ENCODE results near the gene LOXL3. TPM values are rescaled to one million over a fixed set of nuclear protein-coding genes. Genes with fewer than 3 reads are reported as not detected.
"Not testable (repeated sequence)": the region's sequence is repeated elsewhere in the genome, so short reads cannot be mapped to it uniquely, and the experiment has no call there.

LOXL3 gene
- total RNA-seq, 1 experiment from 2014 or later: 10.4 TPM

DNA sequence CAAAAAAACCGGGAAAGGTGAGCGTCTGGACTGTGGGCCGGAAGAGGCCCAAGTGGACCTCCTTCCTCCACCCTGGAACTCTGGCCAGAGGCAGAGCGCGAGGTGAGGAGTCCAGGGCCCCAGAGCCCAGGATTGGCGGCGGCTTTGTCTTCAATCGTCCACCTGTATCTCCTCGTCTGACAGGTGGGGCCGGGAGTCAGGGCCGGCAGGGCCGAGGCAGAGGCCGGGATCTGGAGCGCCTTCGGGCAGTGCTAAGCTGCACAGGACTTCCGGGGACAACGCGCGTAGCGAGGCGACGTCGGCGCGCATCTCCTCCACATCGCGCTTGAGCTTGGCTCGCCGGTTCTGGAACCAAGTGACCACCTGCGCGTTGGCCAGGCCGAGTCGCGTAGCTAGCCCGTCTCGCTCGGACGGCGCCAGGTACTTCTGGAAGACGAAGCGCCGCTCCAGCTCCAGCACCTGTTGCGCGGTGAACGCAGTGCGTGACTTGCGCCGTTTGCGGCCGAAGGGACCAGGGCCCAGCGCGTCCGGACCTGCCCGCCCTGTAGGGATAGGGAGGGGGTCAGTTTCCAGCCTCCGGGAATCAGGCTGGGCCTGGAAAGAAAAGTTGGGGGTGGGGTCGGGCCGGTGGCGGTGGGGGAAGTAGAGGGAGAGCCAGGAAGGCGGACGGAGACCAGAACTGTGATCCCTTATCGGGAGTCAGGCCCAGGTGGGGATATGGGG lies 55.8 kb downstream of the LOXL3 start:
- H3K36me3 ChIP-seq: peaks cover 12% of the 10 kb centered on the region
- H3K4me3 ChIP-seq: no peak overlapping the region
- H3K27ac ChIP-seq: no peak overlapping the region
- no peak for DNase-seq (ENCODE audit: low read depth in 1 of 2, low spot score in 2 of 2)
- H3K4me1 ChIP-seq (replicated peaks): peaks cover 25% of the 10 kb centered on the region
- H3K9me3 ChIP-seq (replicated peaks): no peaks in the 10 kb centered on the region
- peaks cover 36% of the 10 kb centered on the region for H3K27me3 ChIP-seq (replicated peaks)

DNA sequence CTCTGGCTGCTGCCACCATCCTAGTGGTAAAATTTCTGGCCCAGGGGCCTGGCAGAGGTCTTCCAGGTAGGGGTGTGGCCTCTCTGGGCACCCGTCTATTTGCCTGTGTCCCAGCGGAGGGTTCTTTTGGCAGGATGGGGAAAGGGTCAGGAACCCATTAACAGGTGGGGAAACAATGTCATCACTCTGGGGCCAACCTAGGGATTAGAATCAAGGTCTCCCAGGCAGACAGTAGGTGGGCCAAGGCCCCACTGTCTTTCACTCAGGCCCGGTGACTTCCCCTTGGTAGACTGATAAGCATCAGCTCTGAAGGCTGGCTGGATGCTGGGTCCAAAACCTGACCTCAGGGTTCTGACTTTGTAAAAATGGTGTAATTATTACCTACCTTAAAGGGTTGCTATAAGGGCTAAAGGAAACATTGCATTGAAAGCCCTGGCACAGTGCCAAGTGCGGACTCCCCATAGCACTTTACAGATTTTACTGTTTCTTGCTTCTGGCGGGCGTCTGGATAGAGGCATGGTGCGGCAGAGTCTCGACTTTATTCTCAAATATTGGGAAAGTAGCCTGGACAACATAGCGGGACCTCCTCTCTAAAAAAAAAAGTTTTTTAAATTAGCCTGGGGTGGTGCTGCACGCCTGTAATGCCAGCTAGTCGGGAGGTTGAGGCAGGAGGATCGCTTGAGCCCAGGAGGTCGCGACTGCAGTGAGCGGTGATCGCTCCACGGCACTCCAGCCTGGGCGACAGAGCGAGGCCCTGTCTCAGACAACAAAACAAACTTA lies 56.6 kb downstream of the LOXL3 start:
- Histone ChIP-seq H3K27me3 (replicated peaks) (peaks cover 36% of the 10 kb centered on the region), H3K9me3 (replicated peaks) (no peaks in the 10 kb centered on the region), H3K27ac (no peak overlapping the region), H3K4me1 (replicated peaks) (peaks cover 20% of the 10 kb centered on the region), H3K4me3 (no peak overlapping the region), H3K36me3 (peaks cover 20% of the 10 kb centered on the region)
- no peak for DNase-seq (ENCODE audit: low read depth in 1 of 2, low spot score in 2 of 2)

DNA sequence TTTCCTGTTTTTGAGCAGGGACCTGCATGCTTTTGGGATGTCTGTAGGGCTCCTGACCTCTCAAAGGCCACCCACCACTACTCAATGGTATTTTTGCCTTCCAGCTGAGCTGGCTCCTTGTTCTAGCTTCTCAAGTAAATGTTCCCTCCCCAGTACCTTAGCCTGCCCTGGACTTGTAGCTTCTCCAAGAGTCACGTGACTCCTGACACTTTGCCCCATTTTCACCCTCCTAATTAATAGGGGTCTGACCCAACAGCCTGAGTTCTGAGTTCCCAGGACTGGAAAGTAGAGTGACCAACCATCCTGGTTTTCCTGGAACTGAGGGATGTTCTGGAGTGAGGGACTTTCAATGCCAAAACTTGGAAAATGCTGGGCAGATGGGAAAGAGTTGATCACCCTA lies 58.3 kb downstream of the LOXL3 start:
- Histone ChIP-seq H3K27ac (no peak overlapping the region), H3K4me3 (no peak overlapping the region), H3K4me1 (replicated peaks) (peaks cover 20% of the 10 kb centered on the region), H3K9me3 (replicated peaks) (no peaks in the 10 kb centered on the region), H3K27me3 (replicated peaks) (peaks cover 32% of the 10 kb centered on the region), H3K36me3 (peaks cover 36% of the 10 kb centered on the region)
- DNase-seq (ENCODE audit: low read depth in 1 of 2, low spot score in 2 of 2): no peak

DNA sequence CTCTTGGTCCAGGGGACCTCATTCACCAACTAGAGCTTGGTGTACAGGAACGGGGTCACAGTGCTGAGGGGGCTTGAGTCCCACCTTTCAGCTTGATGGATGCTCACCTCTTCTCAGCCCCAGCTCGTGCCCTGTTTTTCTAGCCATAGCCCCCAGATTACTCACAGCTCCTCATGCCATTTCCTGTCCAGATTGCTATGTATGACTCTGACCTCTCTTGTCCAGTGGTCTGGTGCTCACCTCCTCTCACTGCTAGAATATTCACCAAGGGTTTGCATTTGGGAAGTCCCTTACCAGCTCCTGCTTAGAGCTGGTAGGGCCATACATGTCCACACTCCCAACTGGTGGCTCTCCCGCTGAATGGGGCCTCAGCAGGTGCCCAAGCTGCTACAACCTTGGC lies 60.2 kb downstream of the LOXL3 start:
- no peaks in the 10 kb centered on the region for H3K9me3 ChIP-seq (replicated peaks)
- DNase-seq (ENCODE audit: low read depth in 1 of 2, low spot score in 2 of 2): no peak
- no peak overlapping the region for H3K27ac ChIP-seq
- peaks cover 13% of the 10 kb centered on the region for H3K27me3 ChIP-seq (replicated peaks)
- peaks cover 42% of the 10 kb centered on the region for H3K36me3 ChIP-seq
- H3K4me3 ChIP-seq: no peak overlapping the region
- peaks cover 8% of the 10 kb centered on the region for H3K4me1 ChIP-seq (replicated peaks)

DNA sequence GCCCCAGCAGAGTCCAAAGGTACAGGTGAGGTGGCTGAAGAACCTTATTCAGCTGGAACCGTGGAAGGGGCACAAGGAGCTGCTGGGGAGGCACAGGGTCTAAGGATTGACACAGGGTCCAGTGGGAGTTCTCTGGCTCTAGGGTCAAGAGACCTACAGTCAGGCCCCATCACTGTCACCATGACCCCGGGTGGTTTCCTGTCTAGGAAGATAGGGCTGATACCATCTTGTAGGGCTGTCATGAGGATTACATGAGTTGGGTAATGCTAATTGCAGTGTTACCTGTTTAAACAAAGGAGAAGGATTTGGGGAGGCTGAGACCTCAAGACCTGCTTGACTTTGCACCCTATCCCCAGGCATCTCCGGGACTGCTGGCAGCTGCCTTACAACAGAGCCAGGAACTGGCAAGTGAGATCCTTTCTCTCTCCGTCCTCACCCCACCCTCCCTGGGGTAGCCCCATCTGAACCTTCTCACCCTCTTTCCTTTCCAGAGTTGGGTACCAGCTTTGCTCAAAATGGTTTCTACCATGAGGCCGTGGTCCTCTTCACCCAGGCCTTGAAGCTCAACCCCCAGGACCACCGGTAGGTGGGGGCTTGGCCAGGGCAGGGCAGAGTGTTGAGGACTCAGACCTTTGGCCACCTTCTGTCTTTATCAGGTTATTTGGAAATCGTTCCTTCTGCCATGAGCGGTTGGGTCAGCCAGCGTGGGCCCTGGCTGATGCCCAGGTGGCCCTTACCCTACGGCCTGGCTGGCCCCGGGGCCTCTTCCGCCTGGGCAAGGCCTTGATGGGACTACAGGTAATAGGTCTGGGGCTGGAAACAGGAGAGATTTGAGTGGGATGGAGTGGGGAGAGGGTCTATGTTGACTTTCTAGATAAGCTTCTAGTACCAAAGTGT lies 61.8 kb downstream of the LOXL3 start:
- DNase-seq (ENCODE audit: low read depth in 1 of 2, low spot score in 2 of 2): no peak
- no peaks in the 10 kb centered on the region for H3K4me1 ChIP-seq (replicated peaks)
- H3K9me3 ChIP-seq (replicated peaks): no peaks in the 10 kb centered on the region
- H3K27ac ChIP-seq: no peak overlapping the region
- H3K36me3 ChIP-seq: peaks cover 52% of the 10 kb centered on the region
- H3K4me3 ChIP-seq: no peak overlapping the region
- H3K27me3 ChIP-seq (replicated peaks): no peaks in the 10 kb centered on the region

DNA sequence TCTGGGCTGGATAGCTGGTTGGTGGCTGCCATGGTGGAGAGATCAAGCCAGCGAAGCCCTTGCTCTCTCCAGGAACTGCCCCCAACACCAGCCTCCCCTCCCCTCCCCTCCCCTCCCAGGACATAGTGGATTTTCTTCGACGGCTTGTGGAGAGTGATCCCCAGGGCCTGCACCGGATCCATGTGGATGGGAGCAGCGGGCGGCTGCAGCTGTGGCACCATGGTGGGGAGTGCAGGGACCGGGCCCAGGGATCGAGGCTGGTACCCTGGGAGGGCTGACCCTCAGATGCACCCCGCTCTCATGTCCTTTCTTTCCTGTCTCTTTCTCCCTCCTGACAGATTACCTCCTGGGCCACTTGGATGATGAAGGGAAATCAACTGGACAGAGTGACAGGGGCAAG lies 63.8 kb downstream of the LOXL3 start:
- Histone ChIP-seq H3K9me3 (replicated peaks) (no peaks in the 10 kb centered on the region), H3K4me1 (replicated peaks) (no peaks in the 10 kb centered on the region), H3K4me3 (no peak overlapping the region), H3K36me3 (peaks cover 63% of the 10 kb centered on the region), H3K27ac (no peak overlapping the region), H3K27me3 (replicated peaks) (no peaks in the 10 kb centered on the region)
- DNase-seq (ENCODE audit: low read depth in 1 of 2, low spot score in 2 of 2): no peak

DNA sequence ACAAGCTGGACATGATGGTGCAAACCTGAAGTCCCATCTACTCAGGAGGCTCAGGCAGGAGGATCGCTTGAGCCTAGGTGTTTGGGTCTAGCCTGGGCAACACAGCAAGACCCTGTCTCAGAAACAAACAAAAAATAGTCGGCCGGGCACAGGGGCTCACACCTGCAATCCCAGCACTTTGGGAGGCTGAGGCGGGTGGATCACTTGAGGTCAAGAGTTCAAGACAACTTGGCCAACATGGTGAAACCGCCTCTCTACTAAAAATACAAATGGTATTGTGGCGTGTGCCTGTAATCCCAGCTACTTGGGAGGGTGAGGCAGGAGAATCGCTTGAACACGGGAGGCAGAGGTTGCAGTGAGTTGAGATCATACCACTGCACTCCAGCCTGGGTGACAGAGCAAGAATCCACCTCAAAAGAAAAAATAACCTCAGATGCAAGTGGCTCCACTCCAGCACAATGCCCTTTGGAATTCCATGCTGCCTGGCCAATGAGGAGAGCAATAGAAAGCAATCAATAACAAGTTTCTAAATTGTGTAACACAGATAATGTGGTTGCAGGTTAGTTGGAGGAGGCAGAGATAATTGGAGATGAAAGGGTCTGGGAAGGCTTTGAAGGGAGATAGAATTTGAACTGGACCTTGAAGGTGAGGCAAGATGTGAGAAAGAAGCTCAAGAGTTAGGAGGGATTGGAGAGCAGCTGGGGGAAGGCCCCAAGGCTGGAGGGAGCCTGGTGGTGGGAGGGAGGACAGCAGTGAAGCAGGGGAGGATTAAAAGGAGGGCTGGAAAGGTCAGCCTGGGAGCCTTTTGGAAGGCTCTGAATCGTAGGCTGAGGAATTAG lies 64.9 kb downstream of the LOXL3 start:
- Histone ChIP-seq H3K9me3 (replicated peaks) (no peaks in the 10 kb centered on the region), H3K4me3 (no peak overlapping the region), H3K27me3 (replicated peaks) (no peaks in the 10 kb centered on the region), H3K27ac (no peak overlapping the region), H3K4me1 (replicated peaks) (no peaks in the 10 kb centered on the region), H3K36me3 (peaks cover 57% of the 10 kb centered on the region)
- no peak for DNase-seq (ENCODE audit: low read depth in 1 of 2, low spot score in 2 of 2)

DNA sequence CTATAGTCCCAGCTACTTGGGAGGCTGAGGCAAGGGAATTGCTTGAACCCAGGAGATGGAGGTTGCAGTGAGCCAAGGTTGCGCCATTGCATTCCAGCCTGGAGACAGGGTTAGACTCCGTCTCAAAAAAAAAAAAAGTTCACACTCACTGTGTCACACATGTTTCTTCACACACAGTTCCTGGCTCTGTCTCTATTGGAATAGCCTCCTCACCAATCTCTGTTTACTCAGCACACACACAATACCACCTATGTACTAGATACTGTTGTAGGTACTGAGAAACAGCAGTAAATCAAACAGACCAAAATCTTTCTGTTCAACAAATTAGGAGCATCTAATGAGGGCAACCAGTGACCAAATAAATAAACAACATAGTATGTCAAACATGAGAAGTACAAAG lies 67.6 kb downstream of the LOXL3 start:
- peaks cover 15% of the 10 kb centered on the region for H3K4me1 ChIP-seq (replicated peaks)
- no peak overlapping the region for H3K4me3 ChIP-seq
- no peaks in the 10 kb centered on the region for H3K27me3 ChIP-seq (replicated peaks)
- DNase-seq (ENCODE audit: low read depth in 1 of 2, low spot score in 2 of 2): no peak
- no peak overlapping the region for H3K27ac ChIP-seq
- peaks cover 49% of the 10 kb centered on the region for H3K36me3 ChIP-seq
- 0 out of 2 replicates have a peak, but pooled peaks cover 4% of the 10 kb centered on the region for H3K9me3 ChIP-seq (replicated peaks)

DNA sequence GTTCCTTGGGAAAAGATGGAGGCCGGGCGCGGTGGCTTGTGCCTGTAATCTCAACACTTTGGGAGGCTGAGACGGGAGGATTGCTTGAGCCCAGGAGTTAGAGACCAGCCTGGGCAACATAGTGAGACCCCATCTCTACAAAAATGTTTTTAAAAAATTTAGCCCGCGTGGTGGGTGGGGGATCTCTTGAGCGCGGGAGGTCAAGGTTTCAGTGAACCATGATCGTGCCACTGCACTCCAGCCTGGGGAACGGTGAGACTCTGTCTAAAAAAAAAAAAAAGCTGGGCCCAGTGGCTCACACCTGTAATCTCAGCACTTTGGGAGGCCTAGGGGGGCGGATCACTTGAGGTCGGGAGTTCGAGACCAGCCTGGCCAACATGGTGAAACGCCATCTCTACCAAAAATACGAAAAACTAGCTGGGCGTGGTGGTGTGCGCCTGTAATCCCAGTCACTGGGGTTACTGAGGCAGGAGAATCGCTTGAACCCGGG lies 70.0 kb downstream of the LOXL3 start:
- H3K27me3 ChIP-seq (replicated peaks); DNase-seq (ENCODE audit: low read depth in 1 of 2, low spot score in 2 of 2); H3K9me3 ChIP-seq (replicated peaks); H3K27ac ChIP-seq: not testable (repeated sequence)
- Histone ChIP-seq H3K36me3 (peaks cover 51% of the 10 kb centered on the region), H3K4me3 (peak overlapping the region; percentile 76), H3K4me1 (replicated peaks) (peaks cover 16% of the 10 kb centered on the region)

DNA sequence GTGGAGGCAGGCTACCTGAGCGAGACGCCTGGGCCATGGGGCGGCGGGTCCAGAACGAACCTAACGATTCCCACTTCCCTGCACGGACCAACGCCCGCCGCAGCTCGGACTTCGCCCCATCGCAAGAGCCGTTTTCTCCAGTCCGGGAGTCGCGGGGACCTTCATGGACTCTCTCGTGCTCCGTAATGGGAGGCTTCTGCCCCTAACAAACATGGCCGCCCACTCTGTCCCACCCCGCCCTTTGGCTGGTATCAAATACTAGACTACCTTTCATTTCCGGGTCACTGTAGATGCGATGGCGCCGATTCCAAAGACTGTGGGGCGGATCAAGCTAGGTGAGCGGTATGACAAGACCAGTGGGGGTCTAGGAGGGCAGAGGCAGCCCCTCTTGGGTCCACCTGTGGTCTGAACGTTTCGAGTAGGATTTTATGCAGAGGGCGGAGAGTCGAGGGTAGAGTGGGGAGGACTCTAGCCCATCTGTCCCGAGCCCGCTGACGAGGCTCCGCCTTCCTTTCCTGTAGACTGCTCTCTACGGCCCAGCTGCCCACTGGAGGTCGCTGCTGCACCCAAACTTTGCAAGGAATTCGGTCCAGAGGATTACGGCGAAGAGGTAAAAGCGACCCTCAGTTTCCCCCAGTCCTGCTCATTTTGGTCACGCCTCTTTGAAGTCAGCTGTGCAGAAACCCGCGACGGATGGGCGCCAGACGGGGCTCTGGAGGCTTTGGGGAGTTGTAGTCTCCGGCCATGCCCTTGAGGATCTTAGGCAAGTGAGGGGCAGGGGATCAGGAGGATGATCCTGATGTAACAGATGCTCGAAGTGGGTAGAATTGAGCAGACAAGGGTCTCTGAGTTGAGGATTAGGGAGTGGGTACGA lies 70.7 kb downstream of the LOXL3 start, which contains the start of the genes CCDC142 and TTC31:
TSS of gene CCDC142 (minus strand) at position 198 of the 874 bp plus-strand sequence. CDS start at position 37, 161 bp downstream.
TSS of gene TTC31 (plus strand) at position 281 of the 874 bp plus-strand sequence. CDS start at position 296, 15 bp downstream.
- peaks cover 16% of the 10 kb centered on the region for H3K4me1 ChIP-seq (replicated peaks)
- H3K27ac ChIP-seq: peak within 1 kb of the TSS; percentile 70
- peak within 1 kb of the TSS; percentile 76 for H3K4me3 ChIP-seq
- 0 out of 2 replicates have a peak, but pooled peaks cover 4% of the 10 kb centered on the region for H3K9me3 ChIP-seq (replicated peaks)
- H3K36me3 ChIP-seq: peaks cover 45% of the 10 kb centered on the region
- no peaks in the 10 kb centered on the region for H3K27me3 ChIP-seq (replicated peaks)
- DNase-seq (ENCODE audit: low read depth in 1 of 2, low spot score in 2 of 2): peak; percentile 96 to 99

All from SJSA1 (cell line).